WERI-Rb-1 (cell line): ENCODE data around the gene MEIS2.

Source experiments
- DNase-seq: peaks from one replicate; pipeline ENCODE4 v3.0.0-alpha.2; 2020
- H3K27ac ChIP-seq: fragments of 250-450 bp; sonication (Bioruptor Pico); 2 replicates; pipeline ENCODE4 v1.5.1; 2020; ENCODE audit warnings: mild to moderate bottlenecking, moderate library complexity
- H3K27me3 ChIP-seq: fragments of 250-450 bp; sonication (Bioruptor Pico); 2 replicates; pipeline ENCODE4 v1.5.1; 2021; ENCODE audit warnings: mild to moderate bottlenecking, low read depth, moderate library complexity; ENCODE audit not compliant: insufficient read depth, severe bottlenecking
- H3K36me3 ChIP-seq: fragments of 250-450 bp; sonication (Bioruptor Pico); 2 replicates; pipeline ENCODE4 v1.5.1; 2020; ENCODE audit warnings: mild to moderate bottlenecking, moderate library complexity
- H3K4me3 ChIP-seq: 2 replicates; pipeline ENCODE4 v1.5.1; 2011; ENCODE audit warnings: low read depth, mild to moderate bottlenecking, control low read depth, low read length
- H3K9me3 ChIP-seq: fragments of 250-450 bp; sonication (Bioruptor Pico); 2 replicates; pipeline ENCODE4 v1.5.1; 2021; ENCODE audit warnings: mild to moderate bottlenecking, moderate library complexity; ENCODE audit not compliant: severe bottlenecking
- CTCF ChIP-seq: IDR thresholded peaks from 2 replicates; pipeline ENCODE4 v1.5.1; 2011; ENCODE audit warnings: low read depth, mild to moderate bottlenecking, control low read depth, inconsistent platforms, low read length

Gene MEIS2

GRCh38 chr15:36914960-36915808 is 185.2 kb downstream of the MEIS2 start:
- no peak overlapping the region for H3K4me3 ChIP-seq
- no peak for DNase-seq
- no peak overlapping the region for H3K27ac ChIP-seq
- peaks cover 58% of the 10 kb centered on the region for H3K36me3 ChIP-seq
- TF ChIP-seq CTCF, result no peak
- no peaks in the 10 kb centered on the region for H3K9me3 ChIP-seq
- no peaks in the 10 kb centered on the region for H3K27me3 ChIP-seq

- no peak overlapping the region for H3K4me3 ChIP-seq
- no peaks in the 10 kb centered on the region for H3K9me3 ChIP-seq
- no peak overlapping the region for H3K27ac ChIP-seq
- H3K36me3 ChIP-seq, result peaks cover 55% of the 10 kb centered on the region
- DNase-seq, result no peak
- no peaks in the 10 kb centered on the region for H3K27me3 ChIP-seq
- TF ChIP-seq CTCF, result no peak
Measured at GRCh38 chr15:36914466-36914865, 185.9 kb downstream of the MEIS2 start.

GRCh38 chr15:36912311-36912712 is 188.0 kb downstream of the MEIS2 start:
- H3K4me3 ChIP-seq, result no peak overlapping the region
- H3K27ac ChIP-seq, result no peak overlapping the region
- H3K27me3 ChIP-seq, result no peaks in the 10 kb centered on the region
- no peaks in the 10 kb centered on the region for H3K9me3 ChIP-seq
- no peak for TF ChIP-seq CTCF
- no peak for DNase-seq
- H3K36me3 ChIP-seq, result peaks cover 41% of the 10 kb centered on the region

- H3K9me3 ChIP-seq, result no peaks in the 10 kb centered on the region
- no peaks in the 10 kb centered on the region for H3K27me3 ChIP-seq
- H3K36me3 ChIP-seq, result peaks cover 34% of the 10 kb centered on the region
- H3K27ac ChIP-seq, result no peak overlapping the region
- no peak overlapping the region for H3K4me3 ChIP-seq
- no peak for TF ChIP-seq CTCF
- DNase-seq, result no peak
Measured at GRCh38 chr15:36911322-36911944, 188.9 kb downstream of the MEIS2 start.

- Histone ChIP-seq H3K4me3 (no peak overlapping the region), H3K27ac (no peak overlapping the region), H3K9me3 (no peaks in the 10 kb centered on the region), H3K36me3 (peaks cover 25% of the 10 kb centered on the region), H3K27me3 (no peaks in the 10 kb centered on the region)
- TF ChIP-seq CTCF, result no peak
- no peak for DNase-seq
Measured at GRCh38 chr15:36908991-36909390, 191.4 kb downstream of the MEIS2 start.
